Loucy (cell line): ENCODE data around the gene GON4L.

Source experiments
- CTCF ChIP-seq: fragments of 200-600 bp; sonication (generic); conservative IDR thresholded peaks from 2 replicates; pipeline ENCODE4 v1.5.1; 2014; ENCODE audit warnings: mild to moderate bottlenecking, antibody characterized with exemption, low read length
- EZH2phosphoT487 ChIP-seq: fragments of 200-600 bp; IDR thresholded peaks from 2 replicates; pipeline ENCODE4 v1.6.1; 2018; ENCODE audit warnings: antibody characterized with exemption, mild to moderate bottlenecking, moderate library complexity, borderline replicate concordance

- no peak for TF ChIP-seq CTCF
- TF ChIP-seq EZH2phosphoT487 = no peak
Observed at GRCh38 chr1:155884031-155884960, 27.3 kb upstream of the GON4L start.
